Stimulated activated CD4-positive, alpha-beta T cell treated with anti-CD3 and anti-CD28 coated beads, Interleukin-4, amount 100 ng/mL, for 4 hours (primary cell): ENCODE results near the gene NUDC.
"Not testable (repeated sequence)": the region's sequence is repeated elsewhere in the genome, so short reads cannot be mapped to it uniquely, and the experiment has no call there.

Source experiments
- DNase-seq, 2 experiments: peaks; one replicate each; pipeline ENCODE4 v3.0.0-alpha.2; 2020

NUDC gene

DNA sequence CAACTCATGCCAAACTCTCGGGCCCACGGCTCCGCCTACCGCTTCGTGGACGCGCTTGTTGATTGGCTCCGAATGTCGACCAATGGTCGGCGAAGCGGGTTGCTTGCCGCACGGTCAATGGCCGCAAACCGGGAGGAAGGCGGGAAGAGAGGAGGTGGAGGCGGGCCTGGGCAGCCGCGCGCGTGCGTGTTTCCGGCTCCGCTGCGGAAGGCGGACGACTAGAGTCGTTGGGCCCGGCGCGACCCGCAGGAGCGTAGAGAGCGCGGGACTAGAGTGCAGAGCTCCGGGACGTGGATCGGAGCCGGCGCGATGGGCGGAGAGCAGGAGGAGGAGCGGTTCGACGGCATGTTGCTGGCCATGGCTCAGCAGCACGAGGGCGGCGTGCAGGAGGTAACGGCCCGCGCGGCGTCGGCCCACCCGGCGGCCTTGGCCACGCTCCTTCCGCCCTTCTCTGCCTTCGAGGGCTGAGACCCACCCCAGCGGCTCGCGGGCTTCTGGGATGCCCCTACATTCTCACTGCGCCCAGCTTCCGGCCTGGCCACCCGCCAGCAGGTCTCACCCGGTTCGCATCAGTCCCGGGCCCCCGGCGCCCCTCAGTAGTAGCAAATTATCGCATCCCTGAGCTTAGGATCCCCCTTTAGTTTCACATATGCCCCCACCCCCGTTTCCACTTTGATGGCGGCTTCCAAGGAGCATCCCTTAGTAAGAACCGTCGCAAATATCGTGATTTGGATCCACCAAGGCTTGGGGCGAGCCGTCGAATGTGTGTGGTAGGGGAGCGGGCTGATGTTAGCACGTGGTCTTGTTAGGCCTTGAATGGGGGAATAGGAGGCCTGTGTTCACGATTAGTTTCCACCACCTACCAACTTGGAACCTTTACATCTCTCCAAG lies at the start of gene NUDC:
TSS of gene NUDC (plus strand) at position 204 of the 891 bp plus-strand sequence. CDS start at position 310, 106 bp downstream.
- DNase-seq, result peak; percentile 91 to 95

DNA sequence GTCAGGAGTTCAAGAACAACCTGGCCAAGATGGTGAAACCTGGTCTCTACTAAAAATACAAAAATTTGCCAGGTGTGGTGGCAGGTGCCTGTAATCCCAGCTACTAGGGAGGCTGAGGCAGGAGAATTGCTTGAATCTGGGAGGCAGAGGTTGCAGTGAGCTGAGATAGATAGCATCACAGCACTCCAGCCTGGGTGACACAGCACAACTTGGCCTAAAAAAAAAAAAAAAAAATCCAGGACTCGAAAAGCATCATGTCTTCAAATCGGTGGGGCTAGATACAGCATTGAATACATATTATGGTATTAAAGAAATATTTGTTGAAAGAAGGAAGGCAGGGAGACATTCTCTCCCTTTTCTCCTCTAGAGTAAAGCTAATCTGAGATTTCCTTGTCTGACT lies 48.4 kb upstream of the NUDC start:
- not testable (repeated sequence) for DNase-seq

DNA sequence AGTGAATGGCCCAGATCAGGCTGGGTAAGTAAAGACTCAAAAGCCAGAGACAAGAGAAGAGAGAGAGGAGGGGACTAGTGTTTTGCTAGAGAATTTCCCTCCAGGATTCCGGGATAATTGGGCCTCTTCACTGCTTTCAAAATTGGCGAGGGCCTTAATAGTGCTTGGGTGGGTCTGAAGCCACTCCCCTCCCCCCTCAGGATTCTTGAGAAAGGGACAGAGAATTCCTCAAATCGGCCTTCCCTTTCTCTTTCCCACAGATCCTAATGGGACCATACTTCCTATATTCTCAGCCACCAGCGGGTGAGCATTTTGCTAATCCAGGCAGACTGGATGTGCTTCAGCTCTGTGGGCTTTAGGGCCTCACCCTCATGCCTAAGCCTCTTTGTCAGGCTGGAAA lies 46.6 kb upstream of the NUDC start:
- no peak for DNase-seq

DNA sequence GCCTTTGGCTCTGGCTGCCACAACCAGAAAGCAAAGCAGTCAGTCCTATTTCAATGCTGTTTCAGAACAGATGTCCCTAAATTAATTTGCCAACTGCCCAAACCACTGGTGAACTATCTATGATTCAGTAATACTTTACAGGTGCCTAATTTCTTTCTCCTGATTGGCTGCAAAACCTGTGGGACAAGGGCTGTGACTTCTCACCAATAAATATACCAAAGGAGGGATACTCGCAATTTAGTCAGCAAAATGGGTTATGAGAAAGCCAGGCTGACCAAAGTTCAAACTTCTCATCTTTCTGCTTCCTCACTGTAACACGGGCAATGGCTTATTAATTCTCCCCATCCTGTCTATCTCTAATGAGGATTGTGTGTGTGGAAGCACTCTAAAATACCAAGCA lies 44.2 kb upstream of the NUDC start:
- DNase-seq, result no peak

DNA sequence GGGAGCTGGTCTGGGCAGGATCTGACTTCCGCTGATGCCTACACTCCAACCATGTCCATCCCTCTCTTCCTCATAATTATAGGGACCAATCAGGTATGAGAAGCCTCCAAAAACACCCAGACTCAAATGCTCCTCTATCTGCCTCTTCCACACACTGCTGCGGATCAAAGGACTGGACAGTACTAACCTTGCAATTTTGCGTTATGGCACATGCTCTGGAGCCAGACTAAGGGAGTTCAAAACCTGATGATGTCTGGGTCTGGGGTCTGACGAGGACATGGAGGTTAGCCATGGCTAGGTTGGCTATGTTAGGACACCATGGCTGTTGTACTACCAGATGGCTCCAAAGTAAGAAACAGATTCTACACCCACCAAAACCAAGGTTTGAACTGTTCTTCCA lies 41.8 kb upstream of the NUDC start:
- DNase-seq, result no peak

DNA sequence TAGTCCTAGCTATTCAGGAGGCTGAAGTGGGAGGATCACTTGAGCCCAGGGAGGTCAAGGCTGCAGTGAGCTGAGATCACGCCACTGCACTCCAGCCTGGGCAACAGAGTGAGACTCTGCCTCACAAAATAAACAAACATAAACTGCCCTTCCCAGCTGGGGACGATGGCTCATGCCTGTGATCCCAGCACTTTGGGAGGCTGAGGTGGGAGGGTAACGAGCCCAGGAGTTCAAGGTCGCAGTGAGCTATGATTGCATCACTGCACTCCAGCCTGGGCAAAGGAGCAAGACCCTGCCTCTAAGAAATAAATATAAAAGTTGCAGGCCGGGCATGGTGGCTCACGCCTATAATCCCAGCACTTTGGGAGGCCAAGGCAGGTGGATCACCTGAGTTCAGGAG lies 39.9 kb upstream of the NUDC start:
- DNase-seq, result not testable (repeated sequence)

DNA sequence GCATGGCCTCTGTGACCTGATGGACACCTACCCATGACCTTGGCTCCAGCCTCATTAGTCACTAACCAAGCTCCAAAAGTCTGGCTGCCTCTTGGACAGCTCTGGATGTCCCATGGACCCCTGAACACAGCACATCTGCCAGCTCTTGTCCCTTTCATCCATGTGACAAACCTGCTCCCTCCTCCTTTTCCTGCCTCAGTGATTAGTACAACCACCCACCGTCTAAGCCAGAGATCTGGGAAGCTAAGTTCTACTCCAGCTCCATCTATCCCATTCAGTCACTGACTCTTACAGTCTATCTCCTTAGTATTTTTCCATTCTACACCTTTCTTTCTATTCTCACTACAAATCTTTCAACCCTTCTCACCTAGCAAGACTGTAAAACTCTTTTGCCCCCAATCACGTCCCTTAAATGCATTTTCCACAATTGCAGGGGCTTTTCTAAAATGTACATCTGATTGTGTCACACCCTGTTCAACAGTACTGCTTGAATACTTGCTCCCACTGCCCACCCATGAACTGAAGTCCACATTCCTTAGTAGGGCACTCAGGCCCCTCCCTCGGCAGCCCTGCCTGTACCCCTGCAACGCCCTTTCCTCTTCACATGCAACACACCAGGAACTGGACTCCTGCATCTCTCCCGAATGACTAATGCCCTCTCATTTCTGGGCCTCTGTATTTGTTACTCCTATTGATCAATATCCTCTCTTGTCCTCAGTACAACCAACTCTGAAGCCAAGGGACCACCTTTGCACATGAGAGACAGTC lies 38.7 kb upstream of the NUDC start:
- no peak for DNase-seq

DNA sequence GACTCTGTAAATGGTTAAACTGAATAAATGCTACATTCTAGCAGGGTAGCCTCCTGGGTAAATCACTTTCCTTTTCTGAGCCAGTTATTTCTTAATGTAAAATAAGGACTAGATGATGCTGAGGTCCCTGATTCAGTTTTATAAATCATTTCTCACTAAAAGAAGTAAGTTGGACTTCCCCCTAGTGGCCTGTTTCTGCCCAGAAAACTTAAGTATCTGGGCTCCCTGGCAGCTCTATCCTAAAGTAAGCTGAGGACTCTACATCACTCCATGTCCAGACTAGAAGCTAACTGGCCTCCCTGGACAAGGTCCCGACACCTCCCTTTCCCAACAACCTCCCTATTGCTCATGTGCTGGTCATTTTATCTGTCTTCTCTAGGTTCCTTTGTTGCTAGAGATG lies 34.4 kb upstream of the NUDC start:
- DNase-seq, result no peak

DNA sequence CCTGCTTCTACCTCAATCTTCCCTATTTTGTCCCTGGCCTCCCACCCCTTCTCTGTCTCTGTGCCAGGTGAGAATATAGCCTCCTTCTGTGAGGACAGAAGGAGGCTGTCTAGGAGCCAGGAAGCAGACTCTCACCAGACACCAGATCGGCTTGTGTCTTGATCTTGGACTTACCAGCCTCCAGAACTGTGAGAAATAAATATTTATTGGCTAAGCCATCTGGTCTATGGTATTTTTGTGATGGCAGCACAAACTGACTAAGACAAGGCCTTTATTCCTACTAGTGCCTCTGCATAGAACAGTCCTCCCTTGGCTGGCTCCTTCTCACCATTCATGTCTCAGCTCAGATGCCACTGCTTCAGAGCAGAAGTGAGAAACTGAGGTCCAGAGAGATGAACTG lies 33.3 kb upstream of the NUDC start:
- no peak for DNase-seq

DNA sequence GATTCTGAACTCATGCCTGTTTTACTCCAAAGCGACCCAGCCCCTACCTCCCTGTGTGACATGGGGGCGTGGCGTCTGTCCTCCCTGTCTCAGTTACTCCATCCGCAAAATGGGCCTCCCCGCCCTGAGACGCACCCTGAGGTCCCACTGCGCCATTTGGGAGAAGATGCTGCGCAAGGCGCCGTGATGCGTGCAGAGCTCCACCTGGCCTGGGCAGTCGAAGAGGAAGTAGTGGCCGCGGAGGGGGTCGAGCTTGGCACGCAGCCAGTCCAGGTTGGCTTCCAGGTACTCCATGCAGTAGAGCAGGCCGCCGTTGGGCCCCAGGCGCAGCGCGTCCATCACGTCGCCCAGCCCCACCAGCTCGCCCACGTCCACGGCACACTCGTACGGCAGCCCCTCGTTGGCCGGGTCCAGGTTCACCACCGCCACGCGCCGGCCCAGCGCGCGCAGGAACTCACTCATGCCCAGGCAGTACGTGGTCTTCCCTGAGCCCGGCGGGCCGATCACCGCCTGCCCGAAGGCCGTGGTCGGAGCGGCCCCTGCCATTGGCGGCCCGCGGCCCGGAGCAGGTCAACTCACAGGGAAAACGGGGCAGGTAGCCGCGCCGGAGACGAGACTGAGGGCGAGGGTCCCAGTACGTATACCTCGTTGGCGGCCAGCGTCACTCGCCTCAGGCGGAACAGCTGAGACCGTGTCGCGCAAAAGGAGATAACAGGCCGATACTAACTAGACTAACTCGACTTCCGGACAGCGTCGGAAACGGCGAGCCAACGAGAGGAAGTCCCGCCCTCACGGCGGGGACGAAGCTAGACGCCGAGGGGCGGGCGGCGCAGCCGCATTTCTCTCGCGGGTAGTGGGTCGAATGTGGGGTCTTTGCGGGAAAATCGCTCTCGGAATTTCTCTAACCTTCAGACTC lies 31.7 kb upstream of the NUDC start, which contains the start of gene GPN2:
TSS of gene GPN2 (minus strand) at position 733 of the 916 bp plus-strand sequence. CDS start at position 546, 187 bp downstream.
- peak; percentile 72 to 74 for DNase-seq

DNA sequence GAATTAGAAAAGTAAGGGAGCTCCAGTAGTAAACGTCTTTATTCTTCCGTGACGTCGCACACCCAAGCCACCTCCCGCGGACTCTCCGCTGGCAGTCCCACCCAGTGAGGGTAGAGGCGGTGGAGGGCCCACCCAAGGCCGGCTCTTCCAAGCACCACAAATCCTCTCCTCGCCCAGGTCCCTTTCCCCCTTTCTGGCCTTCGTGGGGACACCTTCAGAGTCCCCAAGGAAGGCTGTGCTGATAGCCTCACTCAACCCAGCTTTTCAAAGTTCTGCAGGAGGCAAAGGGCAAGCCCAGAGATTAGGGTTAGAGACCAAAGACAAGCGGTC lies 31.1 kb upstream of the NUDC start:
- DNase-seq, result no peak

DNA sequence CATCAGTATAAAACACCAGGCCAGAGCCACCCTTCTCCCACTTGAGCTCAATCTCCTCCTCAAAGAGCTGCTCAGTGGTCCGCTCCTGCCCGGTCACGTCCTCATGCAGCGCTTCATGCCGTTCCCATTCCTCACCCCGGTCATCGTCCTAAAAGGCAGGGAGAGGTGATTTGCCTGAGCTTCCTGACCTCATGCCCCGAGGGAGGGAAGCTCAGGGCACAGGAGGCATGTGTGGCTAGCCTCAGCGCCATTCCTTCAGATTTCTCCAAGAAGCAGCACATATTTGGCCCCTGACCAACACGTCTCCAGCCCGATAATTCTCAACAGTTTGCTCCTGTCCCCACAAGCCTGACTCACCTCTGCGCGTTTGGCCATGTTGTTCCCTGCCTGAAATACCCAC lies 27.3 kb upstream of the NUDC start:
- no peak for DNase-seq

DNA sequence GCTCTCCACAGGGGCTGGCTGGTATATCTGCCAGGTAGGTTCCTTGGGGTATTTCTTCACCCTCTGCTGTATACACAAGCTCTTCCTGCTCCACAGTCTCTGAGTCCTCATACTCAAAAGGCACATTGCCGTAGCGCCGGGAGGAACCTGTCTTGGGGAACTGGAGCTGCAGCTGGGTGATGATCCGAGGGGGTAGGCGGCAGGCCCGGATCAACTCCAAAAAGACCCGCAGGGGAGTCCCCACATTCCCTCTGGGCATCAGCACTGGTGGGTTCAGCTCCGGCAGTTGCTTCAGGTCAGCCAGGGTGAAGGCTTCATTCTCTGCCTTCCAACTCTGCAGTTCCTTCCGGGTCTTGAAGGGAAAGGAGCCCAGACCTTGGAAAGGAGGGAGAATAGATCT lies 24.2 kb upstream of the NUDC start:
- DNase-seq, result no peak

DNA sequence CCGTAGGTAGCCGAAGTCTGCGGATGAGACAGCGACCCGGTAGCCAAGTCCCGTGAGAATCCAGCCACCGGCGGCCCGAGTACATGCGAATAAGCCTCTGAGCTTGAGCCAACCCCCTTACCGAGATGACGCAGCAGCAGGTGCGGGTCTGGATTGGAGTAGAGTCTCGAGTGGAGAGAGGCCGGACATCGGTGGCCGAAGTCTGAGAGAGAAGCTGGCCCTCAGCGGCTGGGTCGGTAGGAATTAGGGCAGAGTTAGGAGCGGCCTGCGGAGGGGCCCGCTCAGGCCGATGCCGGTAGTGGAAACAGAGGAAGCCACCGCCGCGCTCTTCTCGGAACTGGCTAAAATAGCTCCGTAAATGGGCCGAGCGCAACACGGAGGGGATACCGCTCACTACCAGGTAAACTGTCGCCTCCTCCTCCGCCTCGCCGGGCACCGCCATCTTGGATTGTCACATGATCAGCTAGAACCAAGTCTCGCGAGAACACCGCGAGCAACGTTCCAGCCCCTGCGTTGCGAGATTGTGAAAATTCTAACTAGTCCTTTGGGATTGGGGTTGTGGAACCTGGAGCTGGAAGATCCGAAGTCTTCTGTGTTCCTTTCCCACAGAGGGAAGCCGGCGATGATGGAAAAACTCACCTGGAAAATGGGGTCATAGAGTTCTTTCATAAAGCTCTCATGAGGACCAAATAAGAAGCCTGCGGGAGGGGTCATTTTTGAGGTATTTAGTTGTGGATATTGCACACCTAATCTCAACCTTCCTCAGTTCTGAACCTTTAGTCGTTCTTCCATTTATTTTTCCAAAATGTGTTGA lies 21.3 kb upstream of the NUDC start, which contains the start of gene GPATCH3:
TSS of gene GPATCH3 (minus strand) at position 467 of the 814 bp plus-strand sequence. CDS start at position 442, 25 bp downstream.
- peak; percentile 84 to 85 for DNase-seq

DNA sequence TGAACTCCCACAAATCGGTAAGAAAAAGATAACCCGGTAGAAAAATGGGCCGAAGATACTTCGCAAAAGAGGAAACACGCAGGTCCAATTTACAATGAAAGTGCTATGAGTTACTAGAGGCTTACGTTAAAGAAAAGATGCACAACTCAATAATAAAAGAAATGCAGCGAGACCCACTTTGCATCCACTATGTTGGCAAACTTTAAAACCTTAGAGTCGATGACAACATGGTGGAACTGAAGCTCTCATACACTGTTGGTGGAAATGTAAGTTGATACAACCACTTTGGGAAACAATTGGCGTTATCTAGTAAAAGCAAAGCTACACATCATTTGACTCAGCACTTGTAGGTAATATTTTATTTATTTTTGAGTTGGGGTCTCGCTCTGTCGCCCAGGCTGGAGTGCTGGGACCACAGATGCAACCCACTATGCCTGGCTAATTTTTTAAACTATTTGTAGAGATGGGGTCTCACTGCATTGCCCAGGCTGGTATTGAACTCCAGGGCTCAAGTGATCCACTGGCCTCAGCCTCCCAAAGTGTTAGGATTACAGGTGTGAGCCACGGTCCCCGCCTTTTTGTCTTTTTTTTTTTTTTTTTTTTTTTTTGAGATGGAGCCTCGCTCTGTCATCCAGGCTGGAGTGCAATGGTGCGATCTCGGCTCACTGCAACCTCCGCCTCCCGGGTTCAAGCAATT lies 20.6 kb upstream of the NUDC start:
- DNase-seq, result no peak

DNA sequence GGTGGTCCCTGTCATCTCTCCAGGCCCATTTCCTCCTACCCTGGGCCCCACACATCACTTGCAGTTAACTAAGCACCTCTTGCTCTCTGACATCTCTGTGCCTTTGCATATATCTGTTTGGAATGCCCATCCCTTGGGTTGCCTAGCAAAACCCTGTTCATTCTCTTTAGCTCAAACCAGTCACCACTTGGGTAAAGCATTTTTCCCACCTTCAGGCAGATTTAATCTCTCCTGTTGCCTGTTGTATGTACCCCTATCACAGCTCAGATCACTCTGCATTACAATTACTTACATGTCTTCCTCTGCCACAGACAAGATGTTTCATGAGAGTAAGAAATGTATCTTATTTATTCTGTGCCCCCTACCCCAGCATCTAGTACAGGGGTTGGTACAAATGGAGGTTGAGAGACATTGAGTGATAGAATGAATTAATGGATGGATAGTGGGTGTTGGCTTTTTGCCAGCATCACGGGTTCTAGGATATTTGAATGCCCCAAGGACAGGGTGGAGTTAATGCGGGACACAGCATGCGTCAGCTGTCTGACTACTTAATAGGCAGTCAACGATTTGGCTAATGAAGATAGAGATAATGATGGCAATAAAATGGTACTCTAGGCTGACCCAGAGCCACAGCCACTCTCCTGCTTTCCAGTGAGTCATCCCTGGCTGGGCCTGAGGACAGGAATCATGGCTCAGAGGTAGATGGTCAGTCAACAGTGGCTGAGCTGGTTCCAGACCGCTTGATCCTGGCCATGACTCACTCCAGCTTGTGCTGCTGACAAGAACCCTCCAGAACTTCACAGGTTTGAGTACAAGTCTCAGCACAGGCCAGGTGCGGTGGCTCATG lies 14.2 kb upstream of the NUDC start:
- no peak for DNase-seq

DNA sequence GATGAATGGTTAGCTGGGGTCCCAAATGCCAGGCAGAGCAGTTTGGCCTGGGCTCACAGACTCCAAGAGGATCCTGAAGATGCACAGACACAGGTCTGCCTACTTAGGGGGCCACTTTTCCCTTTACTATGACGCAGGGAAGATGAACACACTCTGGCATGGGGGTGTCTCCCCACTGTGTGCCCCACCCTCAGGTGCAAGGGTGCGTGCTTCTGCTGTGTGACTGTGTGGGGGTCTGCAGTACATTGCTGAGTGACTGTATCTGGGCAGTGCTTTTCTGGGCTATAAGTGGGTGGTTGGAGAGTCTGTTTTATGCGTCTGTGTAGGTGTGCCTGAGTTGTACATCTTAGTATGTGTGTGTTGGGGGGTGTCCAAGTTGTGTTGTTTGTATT lies 11.6 kb upstream of the NUDC start:
- no peak for DNase-seq

DNA sequence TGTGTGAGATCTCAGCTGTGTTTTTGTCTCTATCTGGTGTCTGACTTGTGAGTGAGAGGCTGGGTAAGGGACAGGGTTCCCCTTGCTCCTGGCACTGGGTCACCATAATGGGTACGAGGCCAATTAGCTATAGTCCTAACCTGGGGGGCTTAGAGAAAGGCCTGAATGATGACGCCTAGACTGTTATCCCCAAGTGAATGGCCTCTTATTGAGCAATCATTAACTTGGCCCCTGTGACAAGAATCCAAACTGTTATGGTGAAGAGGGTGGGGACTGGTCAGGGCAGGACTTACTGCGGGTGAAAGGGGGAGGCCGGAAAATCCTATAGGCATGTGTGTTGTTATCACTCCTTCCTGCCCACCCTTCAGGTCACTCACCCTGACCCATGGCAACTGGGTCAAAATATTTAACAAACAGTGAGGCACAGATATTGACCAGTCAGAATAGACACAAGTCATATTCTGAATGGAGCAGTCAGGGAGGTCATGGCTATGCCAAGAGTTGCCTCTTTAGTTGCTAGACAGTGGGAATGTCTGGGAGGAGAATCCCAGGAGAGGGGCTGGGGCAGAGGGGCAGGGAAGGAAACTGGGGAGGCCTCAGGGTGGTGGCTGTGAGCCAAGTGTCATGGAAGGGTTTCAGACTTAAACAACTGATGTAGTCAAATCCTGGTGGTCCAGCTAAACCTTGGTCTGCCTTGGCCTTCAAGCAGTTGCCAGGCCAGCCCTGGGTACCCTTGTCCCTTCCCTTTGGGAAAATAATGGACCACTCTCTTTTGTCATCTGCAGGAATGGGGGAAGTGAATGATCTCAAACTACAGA lies 11.0 kb upstream of the NUDC start:
- no peak for DNase-seq

DNA sequence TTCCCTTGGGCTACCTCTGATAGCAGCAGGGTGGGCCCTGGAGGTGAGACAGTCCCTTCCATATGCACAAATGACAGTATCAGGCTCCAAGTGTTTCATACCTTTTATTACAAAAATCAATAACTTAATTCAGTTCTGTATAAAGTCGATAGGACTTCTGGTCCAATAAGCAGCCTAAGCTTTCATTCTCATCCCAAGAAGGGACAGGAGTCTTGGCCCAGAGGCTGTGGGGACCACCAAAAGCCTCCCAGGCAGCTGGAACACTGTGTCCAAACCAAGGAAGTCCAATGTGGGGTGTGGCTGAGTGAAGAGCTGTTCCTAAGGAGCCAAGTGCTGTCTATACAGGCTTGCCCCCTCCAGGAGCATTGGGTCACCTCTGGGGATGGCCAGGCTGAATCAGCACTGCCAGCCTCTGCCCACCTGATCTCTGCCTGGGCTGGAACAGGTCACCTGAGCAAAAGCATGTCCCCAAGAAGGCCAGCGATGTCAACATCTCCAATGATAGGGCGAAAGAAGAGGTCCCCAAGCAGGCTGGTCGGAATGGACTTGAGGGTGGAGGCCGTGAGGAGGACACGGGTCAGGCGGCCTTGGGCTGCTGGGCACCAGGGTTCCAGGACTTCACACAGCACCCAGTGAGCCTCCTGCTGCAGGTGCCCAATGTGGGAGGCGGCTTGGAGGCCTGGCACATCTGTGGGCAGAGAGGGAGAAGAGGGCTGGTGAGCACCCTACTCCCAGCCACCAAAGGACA lies 10.0 kb upstream of the NUDC start:
- no peak for DNase-seq
